CD4-positive, alpha-beta T cell treated with Interleukin-1 beta for 1 hour (primary cell): ENCODE data around the gene PTPRD.

Experiments used
- DNase-seq, 2 donors: peaks; one replicate each; pipeline ENCODE4 v3.0.0-alpha.2; 2020 to 2022

Gene PTPRD

DNA sequence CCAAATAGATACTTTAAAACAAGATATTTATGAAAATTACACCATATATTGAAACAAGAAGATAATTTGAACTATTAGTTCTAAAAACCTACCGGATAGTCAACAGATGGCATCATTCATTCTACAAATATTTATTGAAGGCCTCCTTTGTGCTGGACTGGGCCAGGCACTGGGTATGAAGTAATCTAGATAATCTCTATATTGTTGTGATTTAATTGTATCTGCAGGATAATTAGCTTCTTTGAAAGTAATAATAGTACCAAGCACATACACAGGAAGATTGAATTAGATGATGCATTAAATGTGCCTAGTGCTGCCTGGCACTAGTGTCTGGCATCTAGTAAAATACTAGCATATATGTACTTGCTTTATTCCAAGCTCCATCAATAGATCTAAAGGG is 2078.0 kb downstream of the PTPRD start:
- no peak for DNase-seq

- no peak for DNase-seq
Measured at GRCh38 chr9:8533681-8534080, 2079.1 kb downstream of the PTPRD start.

DNA sequence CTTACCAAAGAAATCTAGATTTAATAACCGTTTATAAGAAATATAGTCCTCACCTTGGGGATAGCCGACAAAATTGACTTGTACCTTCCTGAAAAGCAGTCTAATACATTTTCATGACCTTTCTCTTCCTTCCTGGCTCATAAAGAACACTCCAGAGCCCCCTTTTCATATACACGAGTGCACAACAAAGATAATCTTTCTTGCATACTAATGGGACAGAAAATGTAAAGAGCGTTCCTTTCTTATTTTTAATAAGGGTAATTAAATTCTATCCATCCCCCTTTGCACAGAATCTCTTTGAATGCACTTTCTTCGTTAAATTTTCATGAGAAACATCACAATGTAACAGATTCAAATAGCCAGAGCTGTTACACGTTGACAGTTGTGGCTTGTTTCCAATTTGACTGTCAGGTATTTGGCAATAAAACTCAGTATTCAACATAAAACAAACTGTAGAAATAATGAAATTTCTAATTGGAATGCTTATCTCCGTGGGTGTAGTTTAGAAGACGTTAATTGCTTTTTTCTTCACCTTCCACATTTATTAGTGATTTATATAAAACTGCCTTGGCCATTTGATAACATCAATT is 2080.9 kb downstream of the PTPRD start:
- no peak for DNase-seq

GRCh38 chr9:8521112-8521511 is 2091.7 kb downstream of the PTPRD start:
- no peak for DNase-seq

DNA sequence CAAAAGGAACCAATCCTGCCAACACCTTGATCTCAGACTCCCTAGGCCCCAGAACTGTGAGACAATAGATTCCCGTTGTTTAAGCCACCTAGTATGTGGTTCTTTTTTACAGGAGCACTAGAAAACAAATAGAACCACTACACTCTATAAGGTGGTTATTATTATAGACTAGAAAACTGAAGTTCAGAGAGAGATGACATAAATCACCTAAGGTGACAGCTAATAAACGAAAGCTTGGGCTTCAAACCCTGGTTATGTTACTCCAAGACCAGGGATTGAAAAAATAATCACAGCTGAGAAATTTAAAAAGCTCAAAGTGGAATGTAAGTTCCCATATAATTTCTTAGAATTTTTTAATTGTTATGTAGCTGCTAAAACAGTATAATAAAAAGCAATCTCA is 2097.1 kb downstream of the PTPRD start:
- DNase-seq: no peak

- DNase-seq: no peak
Measured at GRCh38 chr9:8514760-8515159, 2098.0 kb downstream of the PTPRD start.

DNA sequence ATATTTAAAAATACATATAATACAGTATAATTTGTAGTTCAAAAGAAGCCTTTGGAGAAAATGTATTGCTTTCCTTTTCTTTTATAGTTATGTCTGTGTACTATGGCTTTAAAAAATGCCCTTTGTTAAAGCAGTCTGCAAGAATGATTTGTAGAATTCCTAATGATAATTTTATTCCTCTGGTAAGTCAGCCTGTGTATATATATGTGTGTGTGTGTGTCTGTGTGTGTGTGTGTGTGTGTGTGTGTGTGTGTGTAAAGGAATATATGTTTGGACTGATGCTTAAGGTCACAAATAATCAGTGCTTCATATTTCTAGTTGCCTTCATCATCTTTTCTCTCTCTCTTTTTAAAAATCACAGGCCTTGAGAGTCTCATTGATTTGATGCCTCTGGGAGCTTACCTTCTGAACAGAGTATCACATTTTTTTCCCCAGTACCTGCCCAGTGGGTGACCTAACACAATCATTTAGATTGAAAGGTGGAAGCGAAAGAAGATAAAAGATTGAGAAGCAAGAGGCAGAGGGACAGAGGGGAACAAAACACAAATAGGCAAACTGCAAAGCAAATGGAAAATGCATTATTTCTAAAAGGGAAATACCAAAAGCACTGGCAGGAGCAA is 2104.0 kb downstream of the PTPRD start:
- no peak for DNase-seq

- DNase-seq: no peak
Measured at GRCh38 chr9:8494571-8494970, 2118.2 kb downstream of the PTPRD start.

DNA sequence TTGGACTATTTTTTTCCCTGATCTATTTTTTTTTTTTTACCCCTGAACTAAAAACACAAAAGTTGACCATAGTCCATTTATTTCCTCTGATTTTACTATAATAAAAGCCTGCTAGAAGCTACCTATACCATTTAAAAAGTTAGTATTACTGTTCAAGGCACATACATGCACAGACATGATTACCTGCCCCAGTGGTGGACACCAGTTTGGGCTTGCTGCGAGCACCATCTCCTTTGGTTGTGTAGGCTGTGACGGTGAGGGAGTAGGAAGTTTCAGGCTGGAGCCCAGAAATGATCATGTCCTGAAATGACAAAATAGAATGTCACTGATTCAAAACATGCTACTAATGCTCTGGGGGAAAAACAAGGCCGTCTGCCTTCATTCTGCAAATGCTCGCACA is 2120.1 kb downstream of the PTPRD start:
- DNase-seq: no peak

DNA sequence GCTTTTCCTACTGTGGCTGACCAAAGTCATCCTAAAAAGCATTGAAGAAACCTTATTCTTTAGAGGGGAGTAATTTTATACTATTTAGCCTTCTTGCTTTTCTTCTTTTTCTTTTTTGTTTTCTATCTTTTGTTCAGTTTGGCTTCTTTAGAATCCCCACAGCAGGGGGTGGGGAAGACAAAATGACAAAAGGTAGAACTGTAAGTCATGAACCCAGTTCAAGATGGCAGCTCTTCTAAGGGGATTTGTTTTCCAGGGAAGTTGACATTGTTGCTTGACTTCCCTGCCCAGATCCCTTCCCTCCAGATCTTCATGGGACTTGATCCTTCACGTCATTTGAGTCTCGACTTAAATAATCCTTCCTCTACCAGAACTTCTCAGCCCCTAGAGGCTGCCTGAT is 2120.8 kb downstream of the PTPRD start:
- DNase-seq: no peak

- no peak for DNase-seq
Measured at GRCh38 chr9:8491563-8491962, 2121.2 kb downstream of the PTPRD start.

GRCh38 chr9:8489835-8490234 is 2123.0 kb downstream of the PTPRD start:
- DNase-seq: no peak

DNA sequence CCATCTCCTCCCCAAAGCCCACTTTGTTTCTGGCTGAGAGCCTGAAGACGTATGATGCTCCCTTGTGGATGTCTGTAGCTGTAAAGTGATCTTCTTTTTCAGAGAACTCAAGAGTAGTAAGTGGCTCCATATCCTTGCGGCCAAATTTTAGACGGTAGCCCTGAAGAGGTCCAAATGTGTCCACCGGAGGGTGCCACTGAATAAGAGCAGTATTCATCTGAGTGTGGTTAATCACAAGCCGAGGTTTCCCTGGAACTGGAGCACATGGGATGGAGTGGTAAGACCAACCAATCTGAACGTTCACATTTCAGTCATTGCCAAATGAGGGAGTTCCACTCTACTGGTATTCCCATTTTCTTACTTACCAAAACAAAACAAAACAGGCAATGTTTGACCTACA is 2126.7 kb downstream of the PTPRD start:
- no peak for DNase-seq

- no peak for DNase-seq
Measured at GRCh38 chr9:8484597-8485191, 2128.1 kb downstream of the PTPRD start.

- no peak for DNase-seq
Measured at GRCh38 chr9:8477450-8477849, 2135.4 kb downstream of the PTPRD start.

- no peak for DNase-seq
Measured at GRCh38 chr9:8474937-8475336, 2137.9 kb downstream of the PTPRD start.

DNA sequence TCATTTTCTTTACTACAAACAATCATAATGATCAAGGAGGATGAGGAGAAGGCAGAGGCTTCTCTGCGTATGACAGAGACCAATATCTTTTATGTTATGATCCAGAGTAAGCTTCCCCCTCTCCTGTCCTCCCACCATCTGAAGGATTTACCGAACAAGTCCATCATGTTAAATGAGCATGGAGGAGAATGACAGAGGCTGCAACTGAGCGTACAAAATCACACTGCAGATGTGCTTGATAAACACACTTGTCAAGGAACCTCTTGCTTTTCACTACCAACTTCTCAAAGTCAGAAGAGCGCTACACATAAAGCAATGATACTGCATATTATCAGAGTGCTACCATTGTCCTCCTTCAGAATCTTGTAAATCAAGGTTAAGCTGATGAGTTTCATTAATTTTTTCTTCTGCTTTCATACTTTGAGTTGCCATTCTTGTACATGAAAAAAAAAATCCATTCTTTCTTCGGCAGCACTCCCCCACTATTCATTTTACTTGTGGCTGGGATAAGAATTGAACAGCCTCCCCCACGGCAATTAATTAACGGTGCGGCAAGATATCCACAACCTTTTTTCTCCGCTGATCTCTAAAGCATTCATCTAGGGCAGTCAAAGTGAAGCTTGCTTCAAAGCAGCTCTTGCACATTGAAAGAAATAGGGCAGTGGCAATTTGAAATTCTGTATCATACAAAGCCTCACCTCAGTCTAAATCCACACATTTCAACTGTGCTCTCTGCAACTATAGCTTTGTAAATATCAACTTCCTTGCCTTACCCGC is 2139.4 kb downstream of the PTPRD start:
- DNase-seq: no peak

- no peak for DNase-seq
Measured at GRCh38 chr9:8468045-8468637, 2144.7 kb downstream of the PTPRD start.

- DNase-seq: no peak
Measured at GRCh38 chr9:8457816-8458215, 2155.0 kb downstream of the PTPRD start.

GRCh38 chr9:8457055-8457454 is 2155.7 kb downstream of the PTPRD start:
- no peak for DNase-seq

DNA sequence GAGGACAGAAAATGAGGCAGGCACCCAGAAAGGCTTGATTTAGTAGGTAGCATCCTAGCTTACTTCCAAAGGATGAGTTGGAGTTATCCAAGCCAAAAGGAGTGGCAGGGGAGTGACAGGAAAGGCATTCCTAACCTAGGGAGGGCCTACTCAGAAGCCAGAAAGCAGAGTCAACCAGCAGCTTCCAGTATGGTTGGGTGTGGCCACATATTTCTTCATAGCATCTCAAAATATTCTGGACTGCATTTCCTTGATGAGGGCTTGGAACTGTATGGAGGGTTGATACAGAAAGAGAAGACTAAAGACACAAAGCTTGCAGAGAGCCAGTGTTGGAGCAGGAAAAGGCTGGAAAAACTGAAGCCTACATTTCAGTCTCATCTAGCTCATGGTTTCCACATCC is 2156.5 kb downstream of the PTPRD start:
- no peak for DNase-seq

DNA sequence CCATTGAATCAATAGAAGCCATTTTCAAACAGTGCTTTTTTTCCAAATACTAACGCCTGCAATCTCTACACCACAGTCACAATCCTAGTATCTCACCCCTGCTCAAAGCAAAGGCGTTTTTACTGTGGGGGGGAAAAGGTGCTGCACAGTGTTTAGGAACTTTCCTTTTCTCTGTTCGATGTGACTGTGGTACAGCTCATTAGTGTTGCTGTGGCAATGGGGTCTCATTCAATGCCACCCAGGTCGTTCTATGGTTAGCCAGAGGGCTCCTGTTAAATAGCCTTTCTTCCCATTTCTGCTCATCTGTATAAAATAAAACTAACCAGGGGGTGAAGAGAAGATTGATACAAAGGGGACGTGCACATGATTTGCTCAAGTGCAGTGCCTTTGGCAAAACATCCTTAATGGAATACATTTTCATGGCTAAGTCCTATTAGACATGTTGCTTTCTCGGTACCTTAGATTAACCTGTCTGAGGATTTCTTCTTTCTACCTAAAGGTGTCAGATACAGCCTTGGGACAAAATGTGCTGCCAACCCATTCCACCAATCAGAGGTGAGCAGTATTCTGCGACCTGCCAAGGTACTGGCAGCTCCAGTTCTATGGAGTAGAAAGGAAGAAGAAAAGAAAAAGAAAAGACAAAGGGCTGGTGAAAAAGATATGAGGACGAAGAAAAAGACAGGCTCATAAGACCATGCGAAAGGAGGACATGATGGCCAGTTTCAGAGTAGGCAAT is 2161.8 kb downstream of the PTPRD start:
- no peak for DNase-seq

DNA sequence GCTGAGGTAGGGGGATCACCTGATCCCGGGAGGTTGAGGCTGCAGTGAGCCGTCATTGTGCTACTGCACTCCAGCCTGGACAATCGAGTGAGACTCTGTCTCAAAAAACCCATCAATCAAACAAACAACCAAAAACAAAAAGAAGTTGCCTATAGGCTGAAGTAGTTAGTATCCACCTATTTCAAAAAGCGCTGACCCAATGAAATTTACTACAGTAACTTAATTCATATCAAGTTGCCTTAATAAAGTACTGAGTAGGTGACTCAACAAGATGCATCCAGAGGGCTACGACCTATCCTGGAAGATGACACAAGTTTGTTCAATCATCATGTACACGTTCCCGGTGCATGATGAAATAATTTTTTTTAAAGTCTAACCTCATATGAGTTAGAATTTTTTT is 2164.6 kb downstream of the PTPRD start:
- no peak for DNase-seq
